GM23338 (cell line): ENCODE data around the gene ITPR3. TPM values are rescaled to one million over a fixed set of nuclear protein-coding genes. Genes with fewer than 3 reads are reported as not detected.

Experiments used
- ATAC-seq: fragments of 200-7000 bp; cut with Tn5 transposase; 3 replicates; pipeline ENCODE4 v1.9.1; 2020
- DNase-seq: peaks from one replicate; pipeline ENCODE4 v3.0.0-alpha.2; 2015; ENCODE audit warnings: low spot score
- H2AFZ ChIP-seq: fragments of 200-600 bp; sonication (generic); 2 replicates; pipeline ENCODE4 v1.8.0; 2016; ENCODE audit warnings: antibody characterized with exemption, mild to moderate bottlenecking, moderate library complexity
- H3F3A ChIP-seq: fragments of 200-600 bp; sonication (generic); replicated peaks from 2 replicates; pipeline ENCODE4 v1.8.0; 2017; ENCODE audit warnings: antibody characterized with exemption, mixed run types, low read depth
- H3K27ac ChIP-seq: fragments of 200-600 bp; sonication (generic); 2 replicates; pipeline ENCODE4 v1.6.1; 2016; ENCODE audit warnings: low read depth
- H3K27me3 ChIP-seq: fragments of 200-600 bp; sonication (generic); 2 replicates; pipeline ENCODE4 v1.8.0; 2016; ENCODE audit warnings: mild to moderate bottlenecking, mixed run types, moderate library complexity; ENCODE audit not compliant: insufficient read depth
- H3K36me3 ChIP-seq: fragments of 200-600 bp; sonication (generic); 2 replicates; pipeline ENCODE4 v1.8.0; 2016; ENCODE audit warnings: mild to moderate bottlenecking; ENCODE audit not compliant: insufficient read depth
- H3K4me1 ChIP-seq: fragments of 200-600 bp; sonication (generic); 2 replicates; pipeline ENCODE4 v1.8.0; 2016; ENCODE audit warnings: mild to moderate bottlenecking, moderate library complexity; ENCODE audit not compliant: insufficient read depth
- H3K4me2 ChIP-seq: fragments of 200-600 bp; sonication (generic); 2 replicates; pipeline ENCODE4 v1.7.1; 2017; ENCODE audit warnings: mixed run types
- H3K4me3 ChIP-seq: fragments of 200-600 bp; sonication (generic); 2 replicates; pipeline ENCODE4 v1.6.1; 2016; ENCODE audit warnings: mixed run types
- H3K79me2 ChIP-seq: fragments of 200-600 bp; sonication (generic); replicated peaks from 2 replicates; pipeline ENCODE4 v1.8.0; 2017; ENCODE audit warnings: mild to moderate bottlenecking; ENCODE audit not compliant: insufficient read depth
- H3K9me2 ChIP-seq: fragments of 200-600 bp; sonication (generic); 2 replicates; pipeline ENCODE4 v1.8.0; 2017; ENCODE audit not compliant: insufficient read depth
- H4K20me1 ChIP-seq: fragments of 200-600 bp; sonication (generic); replicated peaks from 2 replicates; pipeline ENCODE4 v1.8.0; 2017; ENCODE audit warnings: mild to moderate bottlenecking; ENCODE audit not compliant: insufficient read depth
- H3K27ac Mint-ChIP-seq: 2 replicates; pipeline ENCODE4 v1.8.0; 2020; ENCODE audit warnings: inconsistent platforms, mild to moderate bottlenecking, moderate library complexity, mixed read lengths
- H3K27me3 Mint-ChIP-seq: 3 replicates; pipeline ENCODE4 v1.8.0; 2022; ENCODE audit warnings: low read depth, mild to moderate bottlenecking, moderate library complexity, mixed read lengths, inconsistent platforms; ENCODE audit not compliant: insufficient read depth, poor library complexity
- H3K36me3 Mint-ChIP-seq: 3 replicates; pipeline ENCODE4 v1.8.0; 2021; ENCODE audit warnings: low read depth, mild to moderate bottlenecking, inconsistent platforms, moderate library complexity, mixed read lengths
- H3K4me1 Mint-ChIP-seq: 3 replicates; pipeline ENCODE4 v1.8.0; 2020; ENCODE audit warnings: mild to moderate bottlenecking, inconsistent platforms, mixed read lengths
- H3K4me3 Mint-ChIP-seq: 3 replicates; pipeline ENCODE4 v1.8.0; 2021; ENCODE audit warnings: moderate library complexity, mild to moderate bottlenecking, inconsistent platforms, mixed read lengths
- H3K9me3 Mint-ChIP-seq: 3 replicates; pipeline ENCODE4 v1.8.0; 2020; ENCODE audit warnings: moderate library complexity, mild to moderate bottlenecking, inconsistent platforms, mixed read lengths
- CREB1 ChIP-seq: fragments of 250-450 bp; sonication (Bioruptor Pico); IDR thresholded peaks from 2 replicates; pipeline ENCODE4 v1.5.0; 2020; ENCODE audit warnings: low read depth, mild to moderate bottlenecking, moderate library complexity
- CTCF ChIP-seq, 2 experiments: fragments of 200-600 bp in 1 of 2; sonication (generic) in 1 of 2; conservative IDR thresholded peaks; 2 replicates each; pipeline versions ENCODE4 v1.5.1 to v1.6.1; 2016 to 2017; ENCODE audit warnings: antibody characterized with exemption in 2 of 2, low read depth in 2 of 2, mild to moderate bottlenecking in 2 of 2, moderate library complexity in 1 of 2
- ETS1 ChIP-seq: IDR thresholded peaks from 2 replicates; pipeline ENCODE4 v1.6.1; 2016; ENCODE audit warnings: antibody characterized with exemption
- EZH2 ChIP-seq: fragments of 200-600 bp; sonication (generic); IDR thresholded peaks from one replicate; pipeline ENCODE4 v1.8.0; 2017; ENCODE audit warnings: antibody characterized with exemption, mild to moderate bottlenecking, low read depth; ENCODE audit not compliant: unreplicated experiment
- EZH2phosphoT487 ChIP-seq: fragments of 200-600 bp; sonication (generic); IDR thresholded peaks from one replicate; pipeline ENCODE4 v1.8.1; 2018; ENCODE audit warnings: antibody characterized with exemption; ENCODE audit not compliant: unreplicated experiment
- JUNB ChIP-seq: IDR thresholded peaks from one replicate; pipeline ENCODE4 v1.6.1; 2016; ENCODE audit warnings: antibody characterized with exemption; ENCODE audit not compliant: unreplicated experiment
- NANOG ChIP-seq: IDR thresholded peaks from 2 replicates; pipeline ENCODE4 v1.6.1; 2016; ENCODE audit warnings: antibody characterized with exemption, borderline replicate concordance
- POLR2AphosphoS5 ChIP-seq: IDR thresholded peaks from 2 replicates; pipeline ENCODE4 v1.6.1; 2016; ENCODE audit warnings: antibody characterized with exemption, low read depth
- REST ChIP-seq: IDR thresholded peaks from one replicate; pipeline ENCODE4 v1.6.1; 2018; ENCODE audit warnings: antibody characterized with exemption; ENCODE audit not compliant: unreplicated experiment
- STAT1 ChIP-seq: IDR thresholded peaks from one replicate; pipeline ENCODE4 v1.6.1; 2016; ENCODE audit warnings: antibody characterized with exemption; ENCODE audit not compliant: unreplicated experiment
- ZNF114 ChIP-seq: fragments of 250-450 bp; sonication (Bioruptor Pico); IDR thresholded peaks from 2 replicates; pipeline ENCODE4 v1.5.0; 2020; ENCODE audit warnings: mild to moderate bottlenecking, moderate library complexity
- ZNF331 ChIP-seq: fragments of 250-450 bp; sonication (Bioruptor Pico); IDR thresholded peaks from 2 replicates; pipeline ENCODE4 v1.5.0; 2020; ENCODE audit warnings: low read depth, mild to moderate bottlenecking, moderate library complexity
- polyA plus RNA-seq: library from polyadenylated mRNA; unstranded; fragments of >200 nt; fragmentation: Nextera tagmentation; extraction: Ambion mirVana; gene quantifications from 2 replicates; pipeline ENCODE4 v1.2.1, GENCODE V29; 2016
- total RNA-seq: library from RNA; depleted of rRNA; stranded (reverse); fragments of >200 nt; shearing (Covaris generic); gene quantifications from 2 replicates; pipeline ENCODE4 v1.2.3, GENCODE V29; 2014
- TF ChIP-seq, protein P1 (sequence below): fragments of 250-450 bp; sonication (Bioruptor Pico); IDR thresholded peaks from 2 replicates; pipeline ENCODE4 v1.5.0; 2020; ENCODE audit warnings: mild to moderate bottlenecking, moderate library complexity

The ITPR3 gene
- total and polyA plus RNA-seq, 2 experiments from 2014 or later = 7.3 to 31.9 TPM

DNA sequence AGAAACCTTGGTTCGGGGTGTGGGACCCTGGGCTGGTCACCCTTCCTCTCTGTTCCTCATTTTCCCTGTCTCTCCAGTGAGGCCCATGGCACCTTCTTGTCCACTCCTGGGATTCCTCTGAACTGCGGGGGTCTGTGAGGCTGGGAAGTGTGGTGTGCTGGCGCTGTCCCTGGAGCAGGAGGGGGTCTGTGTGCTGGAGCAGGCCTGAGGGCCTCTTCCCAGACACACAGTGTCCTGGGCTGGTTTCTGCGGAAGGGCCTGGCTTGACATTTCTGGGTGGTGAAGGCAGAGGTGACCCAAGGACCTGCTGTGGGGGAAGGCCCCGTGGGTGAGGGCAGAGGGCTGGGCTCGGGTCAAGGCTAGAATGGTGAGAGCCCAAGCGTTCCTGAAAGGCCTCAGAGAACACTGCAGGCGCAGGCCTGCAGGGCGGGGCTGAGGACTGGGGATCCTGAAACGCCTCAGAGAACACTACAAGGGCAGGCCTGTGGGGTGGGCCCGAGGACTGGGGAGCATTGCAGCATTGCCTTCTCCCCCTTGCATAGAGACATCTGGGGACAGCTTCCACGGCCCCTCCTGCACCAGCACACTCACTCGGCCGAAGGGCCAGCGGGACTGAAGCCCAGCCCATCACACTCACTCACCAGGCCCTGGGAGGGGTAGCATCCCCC is 30.5 kb upstream of the ITPR3 start:
- ATAC-seq (peak; percentile 34), DNase-seq (no peak)
- H3K79me2 ChIP-seq = no peaks in the 10 kb centered on the region
- no peak overlapping the region; the same call in 1 of the 2 replicates for H3K4me2 ChIP-seq
- Mint-ChIP-seq H3K4me3 (no peak overlapping the region), H3K4me1 (peaks cover 33% of the 10 kb centered on the region), H3K36me3 (no peaks in the 10 kb centered on the region), H3K9me3 (peaks cover 4% of the 10 kb centered on the region; the same call in 2 of the 3 replicates), H3K27me3 (peaks cover 22% of the 10 kb centered on the region), H3K27ac (peak overlapping the region; percentile 84; the same call in 1 of the 2 replicates)
- H3K27me3 ChIP-seq = peaks cover 8% of the 10 kb centered on the region; the same call in 1 of the 2 replicates
- H3K4me1 ChIP-seq = peaks cover 20% of the 10 kb centered on the region; the same call in 1 of the 2 replicates
- no peak overlapping the region for H3K4me3 ChIP-seq
- no peaks in the 10 kb centered on the region for H3K36me3 ChIP-seq
- no peak overlapping the region for H3K27ac ChIP-seq
- H3F3A ChIP-seq = no peaks in the 10 kb centered on the region; the same call in 1 of the 2 replicates
- H2AFZ ChIP-seq = peak overlapping the region; percentile 76
- TF ChIP-seq EZH2phosphoT487 (no peak), ZNF114 (CRISPR knock-in tag) (no peak), EZH2 (no peak), NANOG (no peak), CTCF (conservative IDR thresholded peaks at IDR 0.05; ENCODE audit: low read depth in 2 of 2) (no peak), CREB1 (CRISPR knock-in tag) (no peak), STAT1 (no peak), POLR2AphosphoS5 (no peak), ETS1 (no peak), ZNF331 (no peak), REST (no peak), JUNB (no peak)
- TF ChIP-seq, protein P1, sequence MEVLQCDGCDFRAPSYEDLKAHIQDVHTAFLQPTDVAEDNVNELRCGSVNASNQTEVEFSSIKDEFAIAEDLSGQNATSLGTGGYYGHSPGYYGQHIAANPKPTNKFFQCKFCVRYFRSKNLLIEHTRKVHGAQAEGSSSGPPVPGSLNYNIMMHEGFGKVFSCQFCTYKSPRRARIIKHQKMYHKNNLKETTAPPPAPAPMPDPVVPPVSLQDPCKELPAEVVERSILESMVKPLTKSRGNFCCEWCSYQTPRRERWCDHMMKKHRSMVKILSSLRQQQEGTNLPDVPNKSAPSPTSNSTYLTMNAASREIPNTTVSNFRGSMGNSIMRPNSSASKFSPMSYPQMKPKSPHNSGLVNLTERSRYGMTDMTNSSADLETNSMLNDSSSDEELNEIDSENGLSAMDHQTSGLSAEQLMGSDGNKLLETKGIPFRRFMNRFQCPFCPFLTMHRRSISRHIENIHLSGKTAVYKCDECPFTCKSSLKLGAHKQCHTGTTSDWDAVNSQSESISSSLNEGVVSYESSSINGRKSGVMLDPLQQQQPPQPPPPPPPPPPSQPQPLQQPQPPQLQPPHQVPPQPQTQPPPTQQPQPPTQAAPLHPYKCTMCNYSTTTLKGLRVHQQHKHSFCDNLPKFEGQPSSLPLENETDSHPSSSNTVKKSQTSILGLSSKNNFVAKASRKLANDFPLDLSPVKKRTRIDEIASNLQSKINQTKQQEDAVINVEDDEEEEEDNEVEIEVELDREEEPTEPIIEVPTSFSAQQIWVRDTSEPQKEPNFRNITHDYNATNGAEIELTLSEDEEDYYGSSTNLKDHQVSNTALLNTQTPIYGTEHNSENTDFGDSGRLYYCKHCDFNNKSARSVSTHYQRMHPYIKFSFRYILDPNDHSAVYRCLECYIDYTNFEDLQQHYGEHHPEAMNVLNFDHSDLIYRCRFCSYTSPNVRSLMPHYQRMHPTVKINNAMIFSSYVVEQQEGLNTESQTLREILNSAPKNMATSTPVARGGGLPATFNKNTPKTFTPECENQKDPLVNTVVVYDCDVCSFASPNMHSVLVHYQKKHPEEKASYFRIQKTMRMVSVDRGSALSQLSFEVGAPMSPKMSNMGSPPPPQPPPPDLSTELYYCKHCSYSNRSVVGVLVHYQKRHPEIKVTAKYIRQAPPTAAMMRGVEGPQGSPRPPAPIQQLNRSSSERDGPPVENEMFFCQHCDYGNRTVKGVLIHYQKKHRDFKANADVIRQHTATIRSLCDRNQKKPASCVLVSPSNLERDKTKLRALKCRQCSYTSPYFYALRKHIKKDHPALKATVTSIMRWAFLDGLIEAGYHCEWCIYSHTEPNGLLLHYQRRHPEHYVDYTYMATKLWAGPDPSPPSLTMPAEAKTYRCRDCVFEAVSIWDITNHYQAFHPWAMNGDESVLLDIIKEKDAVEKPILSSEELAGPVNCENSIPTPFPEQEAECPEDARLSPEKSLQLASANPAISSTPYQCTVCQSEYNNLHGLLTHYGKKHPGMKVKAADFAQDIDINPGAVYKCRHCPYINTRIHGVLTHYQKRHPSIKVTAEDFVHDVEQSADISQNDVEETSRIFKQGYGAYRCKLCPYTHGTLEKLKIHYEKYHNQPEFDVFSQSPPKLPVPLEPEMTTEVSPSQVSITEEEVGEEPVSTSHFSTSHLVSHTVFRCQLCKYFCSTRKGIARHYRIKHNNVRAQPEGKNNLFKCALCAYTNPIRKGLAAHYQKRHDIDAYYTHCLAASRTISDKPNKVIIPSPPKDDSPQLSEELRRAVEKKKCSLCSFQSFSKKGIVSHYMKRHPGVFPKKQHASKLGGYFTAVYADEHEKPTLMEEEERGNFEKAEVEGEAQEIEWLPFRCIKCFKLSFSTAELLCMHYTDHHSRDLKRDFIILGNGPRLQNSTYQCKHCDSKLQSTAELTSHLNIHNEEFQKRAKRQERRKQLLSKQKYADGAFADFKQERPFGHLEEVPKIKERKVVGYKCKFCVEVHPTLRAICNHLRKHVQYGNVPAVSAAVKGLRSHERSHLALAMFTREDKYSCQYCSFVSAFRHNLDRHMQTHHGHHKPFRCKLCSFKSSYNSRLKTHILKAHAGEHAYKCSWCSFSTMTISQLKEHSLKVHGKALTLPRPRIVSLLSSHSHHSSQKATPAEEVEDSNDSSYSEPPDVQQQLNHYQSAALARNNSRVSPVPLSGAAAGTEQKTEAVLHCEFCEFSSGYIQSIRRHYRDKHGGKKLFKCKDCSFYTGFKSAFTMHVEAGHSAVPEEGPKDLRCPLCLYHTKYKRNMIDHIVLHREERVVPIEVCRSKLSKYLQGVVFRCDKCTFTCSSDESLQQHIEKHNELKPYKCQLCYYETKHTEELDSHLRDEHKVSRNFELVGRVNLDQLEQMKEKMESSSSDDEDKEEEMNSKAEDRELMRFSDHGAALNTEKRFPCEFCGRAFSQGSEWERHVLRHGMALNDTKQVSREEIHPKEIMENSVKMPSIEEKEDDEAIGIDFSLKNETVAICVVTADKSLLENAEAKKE = no peak
- no peaks in the 10 kb centered on the region for H3K9me2 ChIP-seq
- no peaks in the 10 kb centered on the region for H4K20me1 ChIP-seq
